GM12874 (cell line): Measurements from ENCODE around the gene RASL12.
A peak's percentile ranks its signal among the peaks of the same experiment; 100 is the strongest.

Experiments used
- CTCF ChIP-seq: IDR thresholded peaks from 2 replicates; pipeline ENCODE4 v1.5.1; 2011; ENCODE audit warnings: low read depth, mild to moderate bottlenecking, control low read depth, low read length, moderate library complexity; ENCODE audit not compliant: insufficient read depth

RASL12 gene

GRCh38 chr15:65087873-65088642, 20.3 kb upstream of the RASL12 start:
- no peak for TF ChIP-seq CTCF

- no peak for TF ChIP-seq CTCF
Observed at GRCh38 chr15:65087411-65087810, 19.6 kb upstream of the RASL12 start.

- TF ChIP-seq CTCF: no peak
Observed at GRCh38 chr15:65086680-65087111, 18.9 kb upstream of the RASL12 start.

- peak; percentile 56; the same call in 1 of the 2 replicates for TF ChIP-seq CTCF
Observed at GRCh38 chr15:65085990-65086679, 18.3 kb upstream of the RASL12 start.

- TF ChIP-seq CTCF: no peak
Observed at GRCh38 chr15:65085207-65085753, 17.5 kb upstream of the RASL12 start.

- TF ChIP-seq CTCF: no peak
Observed at GRCh38 chr15:65084500-65085206, 16.9 kb upstream of the RASL12 start.

GRCh38 chr15:65083262-65083701, 15.5 kb upstream of the RASL12 start:
- TF ChIP-seq CTCF: no peak
